Measurements from ENCODE around the gene CNEP1R1. TPM values are rescaled to one million over a fixed set of nuclear protein-coding genes. Genes with fewer than 3 reads are reported as not detected.
A peak's percentile ranks its signal among the peaks of the same experiment; 100 is the strongest.

CNEP1R1 gene
- total RNA-seq, 1 donor, result 38.5 TPM

GRCh38 chr16:50035468-50035992, 10.5 kb downstream of the CNEP1R1 start:
- DNase-seq (ENCODE audit: low read depth), result no peak
- TF ChIP-seq CTCF (IDR thresholded peaks at IDR 0.05; ENCODE audit: insufficient read depth, low read length), result no peak
- no peak overlapping the region for H3K4me3 ChIP-seq (ENCODE audit: low read depth, low read length)

GRCh38 chr16:50036426-50036825, 11.4 kb downstream of the CNEP1R1 start:
- no peak for DNase-seq (ENCODE audit: low read depth)
- TF ChIP-seq CTCF (IDR thresholded peaks at IDR 0.05; ENCODE audit: insufficient read depth, low read length), result no peak
- H3K4me3 ChIP-seq (ENCODE audit: low read depth, low read length), result no peak overlapping the region

- DNase-seq (ENCODE audit: low read depth), result peak; percentile 28
- no peak overlapping the region for H3K4me3 ChIP-seq (ENCODE audit: low read depth, low read length)
- no peak for TF ChIP-seq CTCF (IDR thresholded peaks at IDR 0.05; ENCODE audit: insufficient read depth, low read length)
Measured at GRCh38 chr16:50037662-50038220, 12.7 kb downstream of the CNEP1R1 start.

- no peak for DNase-seq (ENCODE audit: low read depth)
- no peak for TF ChIP-seq CTCF (IDR thresholded peaks at IDR 0.05; ENCODE audit: insufficient read depth, low read length)
- no peak overlapping the region for H3K4me3 ChIP-seq (ENCODE audit: low read depth, low read length)
Measured at GRCh38 chr16:50038286-50038685, 13.3 kb downstream of the CNEP1R1 start.

GRCh38 chr16:50038756-50039529, 13.9 kb downstream of the CNEP1R1 start:
- H3K4me3 ChIP-seq (ENCODE audit: low read depth, low read length), result no peak overlapping the region
- TF ChIP-seq CTCF (IDR thresholded peaks at IDR 0.05; ENCODE audit: insufficient read depth, low read length), result no peak
- DNase-seq (ENCODE audit: low read depth), result no peak

- H3K4me3 ChIP-seq (ENCODE audit: low read depth, low read length), result no peak overlapping the region
- no peak for TF ChIP-seq CTCF (IDR thresholded peaks at IDR 0.05; ENCODE audit: insufficient read depth, low read length)
- no peak for DNase-seq (ENCODE audit: low read depth)
Measured at GRCh38 chr16:50040018-50040417, 15.0 kb downstream of the CNEP1R1 start.
